GM12872 (cell line): ENCODE data around the gene NDUFV1.

ENCODE experiments used
- CTCF ChIP-seq: IDR thresholded peaks from 3 replicates; pipeline ENCODE4 v1.5.1; 2011; ENCODE audit warnings: low read depth, mild to moderate bottlenecking, low read length, moderate library complexity; ENCODE audit not compliant: insufficient read depth

Gene NDUFV1

DNA sequence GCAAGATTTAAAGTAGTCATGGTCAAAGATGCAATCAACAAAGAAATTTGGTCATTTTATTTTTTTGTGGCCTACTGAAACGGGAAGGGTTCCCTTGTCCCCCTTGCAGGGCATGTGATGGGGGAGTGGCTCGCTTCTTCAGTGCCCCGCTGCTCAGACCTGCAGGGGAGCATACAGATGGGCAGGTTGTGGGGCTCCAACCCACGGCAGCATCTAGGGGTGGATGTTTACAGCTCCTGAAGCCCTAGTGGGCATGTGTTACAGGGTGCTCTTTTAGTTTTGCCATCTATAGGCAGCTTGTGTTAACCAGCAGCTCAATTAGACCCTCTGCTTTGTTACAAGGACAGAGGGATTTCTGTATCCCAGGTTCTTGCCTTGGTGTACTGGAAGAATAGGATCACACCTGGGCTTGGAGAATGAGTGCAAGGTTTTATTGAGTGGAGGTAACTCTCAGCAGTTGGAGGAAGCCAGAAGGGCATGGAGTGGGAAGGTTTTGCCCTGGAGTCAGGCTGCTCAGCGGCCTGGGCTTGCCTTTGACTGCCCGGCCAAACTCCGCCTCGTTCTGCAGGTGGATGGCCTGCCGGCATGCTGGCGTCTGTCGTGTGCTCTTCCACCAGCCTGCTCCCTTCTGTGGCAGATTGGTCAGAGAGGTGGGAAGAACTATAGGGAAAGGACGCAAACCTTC lies 13.7 kb upstream of the NDUFV1 start:
- TF ChIP-seq CTCF: no peak

- TF ChIP-seq CTCF: no peak
Observed at GRCh38 chr11:67593565-67593905, 13.2 kb upstream of the NDUFV1 start.

GRCh38 chr11:67594480-67594879 lies 12.3 kb upstream of the NDUFV1 start:
- TF ChIP-seq CTCF: no peak

DNA sequence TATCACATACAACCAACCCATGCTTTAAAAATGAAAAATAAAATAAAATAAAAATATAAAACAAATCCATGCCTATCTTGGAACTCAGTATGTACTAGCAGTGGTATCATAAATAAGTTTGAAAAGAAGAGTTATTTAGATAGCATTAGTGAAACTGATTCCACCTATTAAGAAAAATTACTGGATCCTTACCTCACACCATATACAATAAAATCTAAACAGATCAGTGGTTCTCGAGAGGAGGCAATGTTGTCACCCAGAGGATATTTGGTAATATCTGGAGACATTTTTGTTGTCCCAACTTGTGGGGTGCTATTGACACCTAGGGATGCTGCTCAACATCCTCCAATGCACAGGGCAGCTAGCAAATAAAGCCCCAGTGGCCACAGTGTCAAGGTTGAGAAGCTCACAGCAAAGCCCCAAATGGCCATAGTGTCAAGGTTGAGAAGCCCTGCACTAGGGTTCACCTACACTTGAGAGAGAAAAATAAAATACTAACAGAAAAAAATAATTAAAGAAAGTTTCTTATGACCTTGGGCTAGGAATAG lies 9.9 kb upstream of the NDUFV1 start:
- TF ChIP-seq CTCF: no peak

GRCh38 chr11:67599149-67599548 lies 7.6 kb upstream of the NDUFV1 start:
- no peak for TF ChIP-seq CTCF

DNA sequence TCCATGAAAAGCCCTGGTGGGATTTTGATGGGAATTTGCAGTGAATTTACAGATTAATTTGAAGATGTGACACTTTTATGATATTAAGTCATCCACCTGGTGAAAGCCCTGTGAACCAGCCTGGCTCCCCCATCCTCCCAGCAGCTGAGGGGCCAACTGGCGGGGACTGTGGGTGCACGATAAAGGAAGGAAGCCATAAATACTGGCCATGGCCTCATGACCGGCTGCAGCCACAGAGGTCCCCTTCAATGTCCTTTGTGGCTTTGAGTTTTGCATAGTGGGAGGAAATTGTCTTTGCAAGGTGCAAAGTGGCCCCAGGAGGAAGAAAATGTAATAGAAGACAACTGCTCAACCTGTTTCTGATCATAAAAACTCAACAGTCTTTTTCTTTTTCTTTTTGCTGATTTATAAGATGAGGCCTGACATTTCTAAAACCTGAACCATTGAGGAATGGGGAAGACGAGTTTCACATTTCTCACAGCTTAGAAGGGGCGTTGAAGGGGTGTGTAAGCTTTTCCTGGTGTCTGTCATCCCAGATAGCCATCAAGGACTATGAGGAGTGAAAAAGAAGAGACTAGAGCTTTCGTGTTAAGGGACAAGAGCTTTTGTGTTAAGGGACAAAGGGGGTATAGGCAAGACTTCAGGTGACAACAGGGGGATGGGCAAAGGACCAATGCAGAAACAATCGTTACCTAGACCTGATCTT lies 6.3 kb upstream of the NDUFV1 start:
- TF ChIP-seq CTCF: no peak

DNA sequence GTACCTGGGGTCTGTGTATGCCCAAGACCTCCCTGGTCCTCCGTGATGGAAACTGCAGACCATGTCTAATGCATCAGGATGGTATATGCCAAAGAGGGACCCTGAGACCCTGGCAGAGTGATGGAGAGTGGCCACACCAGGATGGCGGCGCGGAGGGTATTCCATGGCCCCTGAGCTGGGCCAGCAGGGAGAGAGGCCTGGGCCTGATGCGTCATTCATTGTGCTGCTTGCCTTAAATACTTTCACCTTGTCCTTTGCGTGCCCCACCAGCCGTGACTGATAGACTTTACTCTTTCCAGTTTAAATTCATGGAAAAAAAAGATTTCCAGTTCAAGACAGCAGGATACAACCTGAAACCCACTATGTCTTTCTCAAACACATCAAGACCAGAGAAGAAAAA lies 5.6 kb upstream of the NDUFV1 start:
- TF ChIP-seq CTCF: no peak
